ENCODE measurements around the gene TYROBP. TPM values are rescaled to one million over a fixed set of nuclear protein-coding genes. Genes with fewer than 3 reads are reported as not detected.

TYROBP gene
- total RNA-seq, 4 donors from 2014 or later, result 41.4 to 122 (median 117) TPM

- Histone ChIP-seq H3K27me3 (peaks cover 0 to 5% of the 10 kb centered on the region in 2 donors), H3K36me3 (peaks cover 0 to 26% (median 6%) of the 10 kb centered on the region in 3 donors), H3K27ac (no peak overlapping the region), H3K4me3 (no peak overlapping the region), H3K4me1 (peaks cover 0 to 5% (median 0%) of the 10 kb centered on the region in 4 donors), H3K9me3 (no peaks in the 10 kb centered on the region)
- no peak for DNase-seq (ENCODE audit: low spot score in 2 of 2)
- TF ChIP-seq CTCF (IDR thresholded peaks at IDR 0.05), result no peak
- TF ChIP-seq POLR2A (IDR thresholded peaks at IDR 0.05), result no peak
- no peak for TF ChIP-seq EP300 (IDR thresholded peaks at IDR 0.05)
- 64 to 79% methylated on average over 2 of the region's 2 CpGs for WGBS, 2 donors
Measured at GRCh38 chr19:35883882-35884281, 24.2 kb downstream of the TYROBP start.

- Histone ChIP-seq H3K9me3 (no peaks in the 10 kb centered on the region), H3K4me3 (no peak overlapping the region), H3K4me1 (peaks cover 0 to 5% (median 0%) of the 10 kb centered on the region in 4 donors), H3K27me3 (peaks cover 0 to 14% of the 10 kb centered on the region in 2 donors), H3K36me3 (peaks cover 0 to 9% (median 0%) of the 10 kb centered on the region in 3 donors), H3K27ac (no peak overlapping the region)
- TF ChIP-seq POLR2A (IDR thresholded peaks at IDR 0.05) (no peak), CTCF (IDR thresholded peaks at IDR 0.05) (peak; percentile 53 to 66 (median 56)), EP300 (IDR thresholded peaks at IDR 0.05) (peak in 1 of 2 donors; percentile 10)
- 23 to 25% methylated on average over 8 of the region's 8 CpGs for WGBS, 2 donors
- peak in 1 of 2 donors; percentile 80 for DNase-seq (ENCODE audit: low spot score in 2 of 2)
Measured at GRCh38 chr19:35882114-35882832, 25.8 kb downstream of the TYROBP start.

- no peak overlapping the region for H3K4me3 ChIP-seq
- TF ChIP-seq EP300 (IDR thresholded peaks at IDR 0.05) (peak in 1 of 2 donors; percentile 56), POLR2A (IDR thresholded peaks at IDR 0.05) (no peak)
- peaks cover 0 to 5% (median 0%) of the 10 kb centered on the region in 4 donors for H3K4me1 ChIP-seq
- DNase-seq (ENCODE audit: low spot score in 2 of 2), result peak; percentile 74 to 88
- WGBS, 2 donors, result 2 to 5% methylated on average over 19 to 28 of the region's 28 CpGs
- H3K36me3 ChIP-seq, result peaks cover 0 to under 1% (median 0%) of the 10 kb centered on the region in 3 donors
- no peak overlapping the region for H3K27ac ChIP-seq
- H3K27me3 ChIP-seq, result peaks cover 0 to 14% of the 10 kb centered on the region in 2 donors
- H3K9me3 ChIP-seq, result no peaks in the 10 kb centered on the region
Measured at GRCh38 chr19:35879770-35880317, 28.3 kb downstream of the TYROBP start.

GRCh38 chr19:35879068-35879467 lies 29.0 kb downstream of the TYROBP start:
- no peak overlapping the region for H3K4me3 ChIP-seq
- DNase-seq (ENCODE audit: low spot score in 2 of 2), result no peak
- peaks cover 0 to 14% of the 10 kb centered on the region in 2 donors for H3K27me3 ChIP-seq
- H3K36me3 ChIP-seq, result peaks cover 0 to 8% (median 0%) of the 10 kb centered on the region in 3 donors
- WGBS, 2 donors, result 49 to 54% methylated on average over 23 of the region's 23 CpGs
- no peak for TF ChIP-seq POLR2A (IDR thresholded peaks at IDR 0.05)
- no peak for TF ChIP-seq EP300 (IDR thresholded peaks at IDR 0.05)
- no peak for TF ChIP-seq CTCF (IDR thresholded peaks at IDR 0.05)
- H3K27ac ChIP-seq, result no peak overlapping the region
- H3K9me3 ChIP-seq, result no peaks in the 10 kb centered on the region
- peaks cover 0 to 5% (median 0%) of the 10 kb centered on the region in 4 donors for H3K4me1 ChIP-seq

GRCh38 chr19:35874392-35874930 lies 33.6 kb downstream of the TYROBP start:
- no peak for TF ChIP-seq EP300 (IDR thresholded peaks at IDR 0.05)
- no peak for TF ChIP-seq POLR2A (IDR thresholded peaks at IDR 0.05)
- no peak for TF ChIP-seq CTCF (IDR thresholded peaks at IDR 0.05)
- no peak overlapping the region for H3K4me3 ChIP-seq
- peaks cover 0 to 44% of the 10 kb centered on the region in 2 donors for H3K27me3 ChIP-seq
- H3K9me3 ChIP-seq, result no peaks in the 10 kb centered on the region
- H3K4me1 ChIP-seq, result peaks cover 0 to 13% (median 6%) of the 10 kb centered on the region in 4 donors
- no peak overlapping the region for H3K27ac ChIP-seq
- no peak for DNase-seq (ENCODE audit: low spot score in 2 of 2)
- WGBS, 2 donors, result 91 to 95% methylated on average over 27 to 32 of the region's 32 CpGs
- peaks cover 0 to 8% (median 0%) of the 10 kb centered on the region in 3 donors for H3K36me3 ChIP-seq
